ENCODE results near the gene AGRN. TPM values are rescaled to one million over a fixed set of nuclear protein-coding genes. Genes with fewer than 3 reads are reported as not detected.

The AGRN gene
- total RNA-seq, 1 donor from 2014 or later: 203 TPM

DNA sequence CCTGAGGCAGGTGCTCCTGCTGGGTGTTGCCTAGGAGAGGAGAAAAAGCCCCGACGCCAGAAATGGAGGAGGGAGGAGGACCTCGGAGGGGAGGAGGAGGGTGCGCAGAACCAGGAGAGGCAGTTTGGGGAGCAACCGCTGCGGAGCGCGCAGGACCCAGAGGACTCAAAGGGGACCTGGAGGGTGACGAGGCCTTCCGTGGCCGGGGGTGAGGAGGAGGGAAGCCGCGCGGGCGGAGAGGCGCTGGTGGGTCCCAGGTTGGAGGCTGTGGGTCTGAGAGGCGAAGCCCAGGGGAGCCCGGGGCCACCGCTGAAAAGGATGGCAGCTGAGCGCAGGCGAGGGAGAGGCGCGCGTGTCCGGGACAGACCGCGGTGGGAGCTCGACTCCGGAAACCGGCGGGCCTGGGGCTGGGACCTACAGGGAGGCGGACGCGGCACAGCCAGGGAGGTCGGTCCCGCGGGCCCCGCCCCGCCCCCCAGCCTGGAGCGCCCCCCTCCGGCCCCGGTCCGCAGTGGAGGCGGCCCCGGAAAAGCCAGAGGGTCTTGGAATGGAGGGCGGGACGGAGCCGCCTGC lies 39.1 kb downstream of the AGRN start:
- Mint-ChIP-seq H3K4me1 (peaks cover 28% of the 10 kb centered on the region), H3K27ac (ENCODE audit: unreplicated experiment) (no peak overlapping the region), H3K36me3 (ENCODE audit: low read depth) (no peaks in the 10 kb centered on the region), H3K27me3 (ENCODE audit: low read depth) (peaks cover 45% of the 10 kb centered on the region), H3K9me3 (no peaks in the 10 kb centered on the region), H3K4me3 (peak overlapping the region; percentile 49)
- TF ChIP-seq, protein P1, sequence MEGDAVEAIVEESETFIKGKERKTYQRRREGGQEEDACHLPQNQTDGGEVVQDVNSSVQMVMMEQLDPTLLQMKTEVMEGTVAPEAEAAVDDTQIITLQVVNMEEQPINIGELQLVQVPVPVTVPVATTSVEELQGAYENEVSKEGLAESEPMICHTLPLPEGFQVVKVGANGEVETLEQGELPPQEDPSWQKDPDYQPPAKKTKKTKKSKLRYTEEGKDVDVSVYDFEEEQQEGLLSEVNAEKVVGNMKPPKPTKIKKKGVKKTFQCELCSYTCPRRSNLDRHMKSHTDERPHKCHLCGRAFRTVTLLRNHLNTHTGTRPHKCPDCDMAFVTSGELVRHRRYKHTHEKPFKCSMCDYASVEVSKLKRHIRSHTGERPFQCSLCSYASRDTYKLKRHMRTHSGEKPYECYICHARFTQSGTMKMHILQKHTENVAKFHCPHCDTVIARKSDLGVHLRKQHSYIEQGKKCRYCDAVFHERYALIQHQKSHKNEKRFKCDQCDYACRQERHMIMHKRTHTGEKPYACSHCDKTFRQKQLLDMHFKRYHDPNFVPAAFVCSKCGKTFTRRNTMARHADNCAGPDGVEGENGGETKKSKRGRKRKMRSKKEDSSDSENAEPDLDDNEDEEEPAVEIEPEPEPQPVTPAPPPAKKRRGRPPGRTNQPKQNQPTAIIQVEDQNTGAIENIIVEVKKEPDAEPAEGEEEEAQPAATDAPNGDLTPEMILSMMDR (conservative IDR thresholded peaks at IDR 0.05): peak; percentile 54
- DNase-seq (ENCODE audit: low read depth, low spot score): no peak

DNA sequence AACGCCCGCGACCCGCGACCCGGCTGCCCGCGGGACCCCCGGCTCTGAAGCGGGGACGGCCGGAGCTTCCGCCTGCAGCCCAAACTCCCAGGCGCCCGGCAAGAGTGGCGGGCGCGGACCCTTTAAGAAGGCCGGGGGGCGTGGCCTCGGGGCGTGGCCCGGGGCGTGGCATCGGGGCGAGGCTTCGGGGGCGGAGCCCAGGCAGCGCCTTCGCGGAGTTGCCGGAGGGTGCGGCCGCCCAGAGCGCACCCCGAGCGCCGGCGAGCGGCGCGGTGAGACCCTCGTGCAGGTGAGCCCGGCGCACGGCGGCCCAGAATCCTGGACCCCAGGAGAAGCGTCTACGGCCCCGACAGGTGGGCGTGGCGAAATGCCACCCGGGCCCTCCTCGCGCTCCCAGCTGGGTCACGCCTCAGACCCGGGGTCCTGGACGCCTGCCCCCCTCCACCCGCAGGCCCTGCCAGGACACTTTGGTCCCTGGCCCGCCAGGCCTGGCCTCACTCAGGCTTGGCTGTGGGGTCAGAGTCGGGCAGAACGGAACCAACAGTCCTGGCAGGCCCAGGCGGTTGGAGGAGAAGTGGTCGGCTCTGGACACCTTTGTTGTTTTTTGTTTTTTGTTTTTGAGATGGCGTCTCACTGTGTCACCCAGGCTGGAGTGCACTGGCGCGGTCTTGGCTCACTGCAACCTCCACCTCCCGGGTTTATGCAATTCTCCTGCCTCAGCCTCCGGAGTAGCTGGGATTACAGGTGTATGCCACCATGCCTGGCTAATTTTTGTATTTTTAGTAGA lies 39.8 kb downstream of the AGRN start:
- H3K36me3 Mint-ChIP-seq (ENCODE audit: low read depth): no peaks in the 10 kb centered on the region
- H3K4me1 Mint-ChIP-seq: peaks cover 28% of the 10 kb centered on the region
- peaks cover 47% of the 10 kb centered on the region for H3K27me3 Mint-ChIP-seq (ENCODE audit: low read depth)
- H3K4me3 Mint-ChIP-seq: peak overlapping the region; percentile 44
- DNase-seq (ENCODE audit: low read depth, low spot score): peak; percentile 78
- H3K27ac Mint-ChIP-seq (ENCODE audit: unreplicated experiment): no peak overlapping the region
- no peaks in the 10 kb centered on the region for H3K9me3 Mint-ChIP-seq
- TF ChIP-seq, protein P1 (conservative IDR thresholded peaks at IDR 0.05): no peak

DNA sequence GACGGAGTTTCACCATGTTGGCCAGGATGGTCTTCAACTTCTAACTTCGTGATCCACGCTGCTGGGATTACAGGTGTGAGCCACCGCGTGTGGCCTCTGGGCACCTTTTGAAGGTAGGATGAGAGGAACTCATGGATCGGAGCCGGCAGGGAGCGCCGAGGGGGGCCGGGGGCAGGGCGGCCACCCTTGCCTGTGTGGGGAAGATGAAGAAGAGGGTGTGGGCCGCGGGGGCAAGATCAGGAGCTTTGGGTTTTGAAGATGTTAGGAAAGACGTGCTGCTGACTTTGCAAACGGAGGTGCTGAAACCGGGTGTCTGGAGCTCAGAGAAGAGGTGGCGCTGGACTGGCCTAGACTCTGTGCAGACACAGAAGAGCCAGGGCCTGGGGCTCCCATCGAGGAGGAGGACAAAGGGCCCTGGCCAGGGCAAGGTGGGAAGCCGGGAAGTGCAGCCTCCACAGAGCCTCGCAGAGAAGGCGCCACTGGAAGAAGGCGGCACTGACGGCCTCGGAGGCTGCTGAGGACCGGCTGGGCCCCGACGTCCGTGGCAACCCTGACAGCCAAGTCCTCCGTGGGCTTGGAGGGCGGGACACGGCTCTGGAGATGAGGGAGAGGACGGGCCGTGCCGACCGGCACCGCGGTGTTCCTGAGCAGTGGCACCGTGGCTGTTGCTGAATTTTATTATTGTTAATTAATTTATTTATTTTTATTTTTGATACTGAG lies 40.5 kb downstream of the AGRN start:
- Mint-ChIP-seq H3K27ac (ENCODE audit: unreplicated experiment) (no peak overlapping the region), H3K4me3 (peak overlapping the region; percentile 44), H3K27me3 (ENCODE audit: low read depth) (peaks cover 49% of the 10 kb centered on the region), H3K9me3 (no peaks in the 10 kb centered on the region), H3K36me3 (ENCODE audit: low read depth) (no peaks in the 10 kb centered on the region), H3K4me1 (peaks cover 22% of the 10 kb centered on the region)
- TF ChIP-seq, protein P1 (conservative IDR thresholded peaks at IDR 0.05): no peak
- no peak for DNase-seq (ENCODE audit: low read depth, low spot score)

DNA sequence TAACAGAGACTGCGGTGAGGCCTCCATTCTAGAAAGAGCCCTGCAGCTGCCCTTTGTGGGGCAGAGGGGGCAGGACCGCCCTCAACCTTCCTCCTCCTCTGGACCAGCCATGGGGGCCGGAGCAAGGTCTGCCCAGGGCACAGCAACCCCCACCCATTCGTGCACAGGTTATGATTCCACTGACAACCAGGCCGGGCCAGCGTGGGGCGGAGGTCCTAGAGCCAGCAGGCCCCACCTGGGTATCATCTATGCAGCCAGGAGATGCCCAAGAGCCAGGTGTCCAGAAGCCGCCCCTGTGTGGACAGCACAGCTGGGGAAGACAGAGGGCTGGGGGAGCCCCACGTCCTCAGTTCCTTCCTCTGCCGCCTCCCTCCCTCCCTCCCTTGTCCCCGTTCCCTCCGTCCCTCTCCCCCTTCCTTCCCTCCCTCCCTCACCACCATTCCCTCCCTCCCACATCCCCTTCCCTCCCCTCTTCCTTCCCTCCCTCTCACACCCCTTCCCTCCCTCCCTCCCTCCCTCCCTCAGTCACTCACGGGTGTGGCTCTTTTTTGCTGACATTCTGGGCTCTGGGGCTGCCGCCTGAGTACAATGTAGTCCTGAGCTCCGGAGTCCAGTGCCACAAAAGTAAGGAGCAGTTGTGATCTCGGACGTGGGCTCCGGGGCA lies 41.9 kb downstream of the AGRN start:
- no peak overlapping the region for H3K27ac Mint-ChIP-seq (ENCODE audit: unreplicated experiment)
- no peak overlapping the region for H3K4me3 Mint-ChIP-seq
- TF ChIP-seq, protein P1 (conservative IDR thresholded peaks at IDR 0.05): no peak
- no peaks in the 10 kb centered on the region for H3K9me3 Mint-ChIP-seq
- H3K4me1 Mint-ChIP-seq: peaks cover 15% of the 10 kb centered on the region
- H3K36me3 Mint-ChIP-seq (ENCODE audit: low read depth): no peaks in the 10 kb centered on the region
- DNase-seq (ENCODE audit: low read depth, low spot score): no peak
- H3K27me3 Mint-ChIP-seq (ENCODE audit: low read depth): peaks cover 60% of the 10 kb centered on the region

All from neural crest cell (in vitro differentiated cells).